Coronary artery (tissue), 2 donors: ENCODE data around the gene ANKUB1.
"Not testable (repeated sequence)": the region's sequence is repeated elsewhere in the genome, so short reads cannot be mapped to it uniquely, and the experiment has no call there.

Experiments used
- DNase-seq: peaks from one replicate; pipeline ENCODE4 v3.0.0-alpha.2; 2017; ENCODE audit warnings: low spot score
- H3K27ac ChIP-seq, 2 donors: fragments of 200-600 bp; sonication (generic); one replicate each; pipeline ENCODE4 v1.5.1; 2016 to 2019
- H3K4me3 ChIP-seq: fragments of 200-600 bp; sonication (generic); 2 replicates; pipeline ENCODE4 v1.5.1; 2016; ENCODE audit warnings: mild to moderate bottlenecking, moderate library complexity
- TF ChIP-seq, protein P1 (sequence below): fragments of 200-600 bp; sonication (generic); IDR thresholded peaks from one replicate; pipeline ENCODE4 v1.5.1; 2019; ENCODE audit warnings: antibody characterized with exemption

Gene ANKUB1

GRCh38 chr3:149792452-149793270, at the start of gene ANKUB1:
Gene ANKUB1 (minus strand): TSS chr3:149792554. CDS start chr3:149792366, 188 bp downstream.
- no peak for DNase-seq
- no peak within 1 kb of the TSS for H3K4me3 ChIP-seq
- no peak within 1 kb of the TSS for H3K27ac ChIP-seq
- TF ChIP-seq, protein P1, sequence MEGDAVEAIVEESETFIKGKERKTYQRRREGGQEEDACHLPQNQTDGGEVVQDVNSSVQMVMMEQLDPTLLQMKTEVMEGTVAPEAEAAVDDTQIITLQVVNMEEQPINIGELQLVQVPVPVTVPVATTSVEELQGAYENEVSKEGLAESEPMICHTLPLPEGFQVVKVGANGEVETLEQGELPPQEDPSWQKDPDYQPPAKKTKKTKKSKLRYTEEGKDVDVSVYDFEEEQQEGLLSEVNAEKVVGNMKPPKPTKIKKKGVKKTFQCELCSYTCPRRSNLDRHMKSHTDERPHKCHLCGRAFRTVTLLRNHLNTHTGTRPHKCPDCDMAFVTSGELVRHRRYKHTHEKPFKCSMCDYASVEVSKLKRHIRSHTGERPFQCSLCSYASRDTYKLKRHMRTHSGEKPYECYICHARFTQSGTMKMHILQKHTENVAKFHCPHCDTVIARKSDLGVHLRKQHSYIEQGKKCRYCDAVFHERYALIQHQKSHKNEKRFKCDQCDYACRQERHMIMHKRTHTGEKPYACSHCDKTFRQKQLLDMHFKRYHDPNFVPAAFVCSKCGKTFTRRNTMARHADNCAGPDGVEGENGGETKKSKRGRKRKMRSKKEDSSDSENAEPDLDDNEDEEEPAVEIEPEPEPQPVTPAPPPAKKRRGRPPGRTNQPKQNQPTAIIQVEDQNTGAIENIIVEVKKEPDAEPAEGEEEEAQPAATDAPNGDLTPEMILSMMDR, result no peak

DNA sequence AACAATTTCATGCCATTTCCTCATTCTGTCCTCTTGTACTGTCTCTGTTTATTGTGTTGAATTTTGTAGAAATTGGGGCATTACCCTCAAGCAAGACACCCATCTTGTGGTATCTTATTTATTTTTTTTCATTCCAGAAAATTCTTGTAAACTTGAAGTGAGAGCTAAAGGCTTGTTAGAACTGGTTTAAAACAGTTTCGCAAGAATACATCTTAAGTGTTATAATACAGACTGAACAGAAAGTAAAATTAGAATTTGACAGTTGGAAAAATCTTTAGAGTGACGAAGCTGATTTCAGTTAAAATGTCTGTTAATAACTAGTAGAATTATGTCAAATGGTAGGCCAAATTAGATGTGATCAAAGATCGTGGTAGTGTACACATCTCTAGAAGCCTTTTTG, 47.5 kb upstream of the ANKUB1 start:
- no peak for DNase-seq
- H3K27ac ChIP-seq, result no peak overlapping the region
- TF ChIP-seq, protein P1, result no peak
- no peak overlapping the region for H3K4me3 ChIP-seq

DNA sequence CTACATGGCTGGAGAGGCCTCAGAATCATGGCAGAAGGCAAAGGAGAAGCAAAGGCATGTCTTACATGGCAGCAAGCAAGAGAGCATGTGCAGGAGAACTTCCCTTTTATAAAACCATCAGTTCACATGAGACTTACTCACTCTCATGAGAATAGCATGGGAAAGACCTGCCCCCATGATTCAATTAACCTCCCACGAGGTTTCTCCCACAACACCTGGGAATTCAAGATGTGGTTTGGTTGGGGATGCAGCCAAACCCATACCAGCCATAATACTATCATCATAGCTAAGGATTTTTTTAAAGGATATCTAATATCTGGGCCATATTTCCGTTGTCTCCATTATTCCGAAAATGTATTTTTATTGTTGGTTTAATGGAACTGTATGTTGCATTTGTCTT, 47.1 kb upstream of the ANKUB1 start:
- not testable (repeated sequence) for H3K4me3 ChIP-seq, H3K27ac ChIP-seq, DNase-seq

DNA sequence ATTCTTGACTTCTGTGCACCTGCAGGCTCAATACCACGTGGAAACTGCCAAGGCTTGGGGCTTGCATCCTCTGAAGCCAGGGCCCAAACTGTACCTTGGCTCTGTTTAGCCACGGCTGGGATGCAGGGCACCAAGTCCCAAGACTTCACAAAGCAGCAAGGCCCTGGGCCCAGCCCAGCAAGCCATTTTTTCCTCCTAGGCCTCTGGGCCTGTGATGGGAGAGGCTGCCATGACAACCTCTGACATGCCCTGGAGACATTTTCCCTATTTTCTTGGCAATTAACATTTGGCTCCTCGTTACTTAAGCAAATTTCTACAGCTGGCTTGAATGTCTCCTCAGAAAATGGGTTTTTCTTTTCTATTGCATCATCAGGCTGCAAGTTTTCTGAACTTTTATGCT, 46.1 kb upstream of the ANKUB1 start:
- not testable (repeated sequence) for DNase-seq, H3K4me3 ChIP-seq, H3K27ac ChIP-seq

- H3K4me3 ChIP-seq, result no peak overlapping the region
- TF ChIP-seq, protein P1, result no peak
- no peak for DNase-seq
- no peak overlapping the region for H3K27ac ChIP-seq
Observed at GRCh38 chr3:149833241-149833640, 40.9 kb upstream of the ANKUB1 start.

- TF ChIP-seq, protein P1, result no peak
- no peak for DNase-seq
- no peak overlapping the region for H3K4me3 ChIP-seq
- no peak overlapping the region for H3K27ac ChIP-seq
Observed at GRCh38 chr3:149832086-149832485, 39.7 kb upstream of the ANKUB1 start.

DNA sequence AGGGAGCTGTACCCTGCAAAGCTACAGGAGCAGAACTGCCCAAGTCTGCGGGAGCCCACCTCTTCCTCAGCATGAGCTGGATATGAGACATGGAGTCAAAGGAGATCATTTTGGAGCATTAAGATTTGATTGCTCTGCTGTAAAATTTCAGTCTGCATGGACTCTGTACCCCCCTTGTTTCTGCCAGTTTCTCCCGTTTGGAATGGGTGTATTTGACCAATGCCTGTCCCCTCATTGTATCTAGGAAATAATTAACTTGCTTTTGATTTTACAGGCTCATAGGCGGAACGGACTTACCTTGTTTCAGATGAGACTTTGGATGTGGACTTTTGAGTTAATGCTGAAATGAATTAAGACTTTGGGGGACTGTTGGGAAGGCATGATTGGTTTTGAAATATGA, 39.0 kb upstream of the ANKUB1 start:
- no peak overlapping the region for H3K27ac ChIP-seq

GRCh38 chr3:149830902-149831301, 38.5 kb upstream of the ANKUB1 start:
- no peak overlapping the region for H3K4me3 ChIP-seq
- TF ChIP-seq, protein P1, result no peak
- no peak overlapping the region for H3K27ac ChIP-seq
- DNase-seq, result no peak

More for the DNA sequence above, 39.0 kb upstream of the ANKUB1 start:
- H3K4me3 ChIP-seq, result no peak overlapping the region
- TF ChIP-seq, protein P1, result no peak
- no peak for DNase-seq

GRCh38 chr3:149829631-149830030, 37.3 kb upstream of the ANKUB1 start:
- H3K27ac ChIP-seq, H3K4me3 ChIP-seq, DNase-seq: not testable (repeated sequence)
